Stimulated activated CD8-positive, alpha-beta memory T cell treated with anti-CD3 and anti-CD28 coated beads, Interleukin-15, amount 100 ng/mL, for 48 hours (primary cell): ENCODE data around the gene C1QL4.
"Not testable (repeated sequence)": the region's sequence is repeated elsewhere in the genome, so short reads cannot be mapped to it uniquely, and the experiment has no call there.

ENCODE experiments used
- DNase-seq, 2 donors: peaks; one replicate each; pipeline ENCODE4 v3.0.0-alpha.2; 2020; ENCODE audit warnings: low read depth in 2 of 2

The C1QL4 gene

GRCh38 chr12:49301760-49302159, 35.2 kb downstream of the C1QL4 start:
- no peak for DNase-seq

DNA sequence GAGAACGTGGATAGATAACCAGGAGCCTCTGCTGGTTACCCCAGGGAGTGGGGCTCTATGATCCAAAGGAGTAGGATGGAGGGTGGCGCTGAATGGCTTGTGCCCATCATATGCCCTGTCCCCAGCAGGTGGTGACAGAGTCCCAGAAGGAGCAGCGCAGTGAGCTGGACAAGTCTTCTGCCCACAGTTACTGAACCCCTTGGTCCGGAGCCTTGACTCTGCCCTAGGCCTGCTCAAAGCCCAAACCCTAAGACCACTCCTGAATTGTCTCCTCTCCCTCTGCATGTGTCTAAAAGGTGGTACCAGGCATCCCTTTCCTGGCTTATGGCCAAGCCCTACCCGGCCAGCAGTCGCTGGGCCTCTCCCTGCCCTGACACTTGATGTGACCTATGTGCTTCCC, 38.8 kb downstream of the C1QL4 start:
- DNase-seq = no peak

DNA sequence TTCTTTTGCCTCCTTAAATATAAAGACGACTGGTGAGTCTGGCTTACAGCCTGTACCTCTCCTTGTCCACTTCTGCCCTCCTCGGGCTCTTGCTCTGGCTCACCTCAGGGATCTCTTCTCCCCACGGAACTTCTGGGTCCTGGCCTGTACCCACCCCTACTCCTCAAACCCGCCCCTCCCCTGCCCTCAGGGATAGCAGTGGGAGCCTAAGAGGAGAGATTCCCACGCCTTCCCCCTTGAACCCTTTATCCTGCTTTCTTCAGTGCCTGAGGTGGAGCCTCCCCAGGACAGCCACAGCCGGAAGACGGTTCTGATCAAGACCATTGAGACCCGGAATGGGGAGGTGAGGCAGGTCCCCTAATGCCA, 39.3 kb downstream of the C1QL4 start:
- DNase-seq = no peak

GRCh38 chr12:49296836-49297694, 39.9 kb downstream of the C1QL4 start:
- peak; percentile 23 to 28 for DNase-seq

GRCh38 chr12:49296034-49296835, 40.8 kb downstream of the C1QL4 start:
- DNase-seq = peak; percentile 44 to 50

DNA sequence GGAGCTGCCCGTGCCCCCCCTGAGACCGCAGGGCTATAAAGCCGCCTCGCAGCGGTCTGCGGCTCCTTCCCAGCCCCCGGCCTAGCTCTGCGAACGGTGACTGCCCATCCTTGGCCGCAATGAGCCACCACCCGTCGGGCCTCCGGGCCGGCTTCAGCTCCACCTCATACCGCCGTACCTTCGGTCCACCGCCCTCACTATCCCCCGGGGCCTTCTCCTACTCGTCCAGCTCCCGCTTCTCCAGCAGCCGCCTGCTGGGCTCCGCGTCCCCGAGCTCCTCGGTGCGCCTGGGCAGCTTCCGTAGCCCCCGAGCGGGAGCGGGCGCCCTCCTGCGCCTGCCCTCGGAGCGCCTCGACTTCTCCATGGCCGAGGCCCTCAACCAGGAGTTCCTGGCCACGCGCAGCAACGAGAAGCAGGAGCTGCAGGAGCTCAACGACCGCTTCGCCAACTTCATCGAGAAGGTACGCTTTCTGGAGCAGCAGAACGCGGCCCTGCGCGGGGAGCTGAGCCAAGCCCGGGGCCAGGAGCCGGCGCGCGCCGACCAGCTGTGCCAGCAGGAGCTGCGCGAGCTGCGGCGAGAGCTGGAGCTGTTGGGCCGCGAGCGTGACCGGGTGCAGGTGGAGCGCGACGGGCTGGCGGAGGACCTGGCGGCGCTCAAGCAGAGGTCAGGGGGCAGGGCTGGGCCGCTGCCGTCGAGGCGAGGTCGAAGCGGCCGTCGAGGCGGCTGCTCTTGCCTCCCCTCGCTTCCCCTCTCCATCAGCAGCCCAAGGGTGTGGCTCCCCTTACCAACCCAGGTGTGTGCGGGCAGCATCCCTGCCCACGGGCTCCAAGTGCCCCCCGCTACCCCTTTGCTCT, 41.7 kb downstream of the C1QL4 start, which contains the start of gene PRPH:
TSS of gene PRPH (plus strand) at position 66 of the 855 bp plus-strand sequence. CDS start at position 120, 54 bp downstream.
- no peak for DNase-seq

DNA sequence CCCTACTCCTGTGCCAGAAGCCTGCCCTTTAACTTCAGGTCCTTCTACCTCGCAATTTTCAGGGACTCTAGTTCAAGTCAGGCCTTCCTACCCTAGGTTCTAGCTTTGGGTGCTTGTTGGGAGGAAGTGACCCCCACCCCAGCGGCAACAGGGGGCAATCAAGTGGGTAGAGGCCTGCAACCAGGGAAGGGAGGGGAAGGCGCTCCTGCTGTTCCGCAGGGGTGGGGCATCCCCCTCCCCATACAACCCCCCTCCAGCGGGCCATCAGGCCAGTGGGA, 42.2 kb downstream of the C1QL4 start:
- no peak for DNase-seq

GRCh38 chr12:49294086-49294803, 42.7 kb downstream of the C1QL4 start:
- DNase-seq = no peak

- DNase-seq = no peak
These were observed 43.7 kb downstream of the C1QL4 start for GRCh38 chr12:49293056-49293956.

DNA sequence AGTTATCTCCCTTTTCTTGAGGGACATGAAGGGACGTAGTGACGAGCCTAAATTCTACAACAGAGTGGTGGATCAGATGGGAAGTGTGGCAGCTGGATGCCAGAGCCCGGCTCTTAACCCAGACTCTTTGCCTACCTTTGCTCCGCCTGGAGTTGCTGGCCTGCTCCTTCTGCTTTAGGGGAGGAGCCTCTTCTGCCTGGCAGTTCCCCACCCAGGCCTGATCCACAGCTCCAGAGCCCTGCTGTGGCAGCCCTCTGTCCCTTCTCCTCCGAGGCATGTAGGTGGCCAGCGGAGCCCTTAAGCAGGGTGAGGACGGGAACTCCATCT, 44.3 kb downstream of the C1QL4 start:
- no peak for DNase-seq

DNA sequence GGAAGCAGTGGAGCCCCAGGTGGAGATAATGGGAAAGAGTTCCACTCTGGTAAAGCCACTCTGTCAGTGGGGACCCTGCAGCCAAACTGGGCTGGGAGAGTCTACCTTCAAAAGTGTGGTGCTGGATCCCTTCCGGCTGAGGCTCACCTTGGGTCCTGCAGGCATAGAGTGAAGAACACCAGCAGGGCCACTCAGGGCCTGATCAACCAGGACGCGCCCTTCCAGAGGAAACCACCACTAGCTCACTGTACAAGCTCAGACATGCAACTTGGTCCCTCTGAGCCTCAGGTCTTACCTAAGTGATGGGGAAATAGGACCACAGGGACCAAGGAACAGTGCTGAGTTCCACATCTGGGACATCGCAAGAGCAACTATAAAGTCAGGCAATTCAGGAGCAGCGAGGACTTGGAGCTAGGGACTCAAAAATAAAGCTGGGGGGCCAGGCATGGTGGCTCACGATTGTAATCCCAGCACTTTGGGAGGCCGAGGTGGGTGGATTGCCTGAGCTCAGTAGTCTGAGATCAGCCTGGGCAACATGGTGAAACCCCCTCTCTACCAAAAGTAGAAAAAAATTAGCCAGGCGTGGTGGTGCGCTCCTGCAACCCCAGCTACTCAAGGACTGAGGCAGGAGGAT, 47.9 kb downstream of the C1QL4 start:
- DNase-seq = no peak

DNA sequence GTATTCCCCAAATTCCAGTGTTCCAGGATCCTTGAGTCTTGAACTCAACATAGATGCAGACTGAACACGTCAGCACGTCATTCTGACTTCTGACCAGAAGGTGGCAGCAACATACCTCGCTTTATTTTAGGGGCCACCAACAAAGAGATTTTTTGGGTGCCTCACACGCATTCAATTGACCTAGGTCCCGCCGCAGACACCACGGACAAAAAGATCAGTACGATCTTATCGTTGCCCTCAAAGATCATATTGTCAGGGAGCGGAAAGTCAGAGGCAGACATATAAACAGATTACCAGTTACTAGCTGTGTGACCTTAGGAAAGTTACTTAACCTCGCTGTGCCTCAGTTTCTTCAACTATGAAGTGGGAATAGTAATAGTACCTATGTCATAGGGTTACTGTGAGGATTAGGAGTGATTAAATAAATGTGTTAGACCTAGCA, 48.6 kb downstream of the C1QL4 start:
- peak in 1 of 2 donors; percentile 43 for DNase-seq

DNA sequence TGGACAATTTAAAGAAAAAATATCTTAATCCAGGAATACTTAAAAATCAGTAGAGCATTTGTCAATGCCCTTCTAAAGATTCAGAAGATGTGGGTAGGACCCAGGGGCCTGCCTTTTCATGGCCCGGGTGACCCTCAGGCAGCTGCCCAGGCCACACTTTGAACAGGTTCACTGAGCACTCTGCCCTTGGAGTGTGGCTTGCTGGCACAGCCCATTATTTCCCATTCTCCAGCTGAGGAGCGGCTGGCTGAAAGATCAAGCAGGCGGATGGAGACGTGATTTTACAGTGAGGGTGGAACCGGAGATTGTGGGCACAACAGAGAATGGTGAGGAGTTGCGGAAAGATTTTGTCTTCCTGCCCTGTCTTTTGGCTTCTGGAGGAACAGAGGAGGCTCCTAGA, 49.1 kb downstream of the C1QL4 start:
- no peak for DNase-seq

GRCh38 chr12:49284672-49285071, 52.3 kb downstream of the C1QL4 start:
- DNase-seq = no peak

GRCh38 chr12:49283541-49284429, 53.2 kb downstream of the C1QL4 start:
- no peak for DNase-seq

DNA sequence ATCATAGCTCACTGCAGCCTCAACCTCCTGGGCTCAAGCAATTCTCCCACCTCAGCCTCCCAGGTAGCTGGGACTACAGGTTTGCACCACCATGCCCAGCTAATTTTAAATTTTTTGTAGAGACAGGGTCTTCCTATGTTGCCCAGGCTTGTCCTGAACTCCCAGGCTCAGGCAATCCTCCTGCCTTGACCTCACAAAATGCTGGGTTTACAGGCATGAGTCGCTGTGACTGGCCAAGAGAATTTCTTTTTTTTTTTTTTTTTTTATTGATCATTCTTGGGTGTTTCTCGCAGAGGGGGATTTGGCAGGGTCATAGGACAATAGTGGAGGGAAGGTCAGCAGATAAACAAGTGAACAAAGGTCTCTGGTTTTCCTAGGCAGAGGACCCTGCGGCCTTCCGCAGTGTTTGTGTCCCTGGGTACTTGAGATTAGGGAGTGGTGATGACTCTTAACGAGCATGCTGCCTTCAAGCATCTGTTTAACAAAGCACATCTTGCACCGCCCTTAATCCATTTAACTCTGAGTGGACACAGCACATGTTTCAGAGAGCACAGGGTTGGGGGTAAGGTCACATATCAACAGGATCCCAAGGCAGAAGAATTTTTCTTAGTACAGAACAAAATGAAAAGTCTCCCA, 54.1 kb downstream of the C1QL4 start:
- DNase-seq = not testable (repeated sequence)
